Measurements from ENCODE around the gene LINS1.

Gene LINS1

DNA sequence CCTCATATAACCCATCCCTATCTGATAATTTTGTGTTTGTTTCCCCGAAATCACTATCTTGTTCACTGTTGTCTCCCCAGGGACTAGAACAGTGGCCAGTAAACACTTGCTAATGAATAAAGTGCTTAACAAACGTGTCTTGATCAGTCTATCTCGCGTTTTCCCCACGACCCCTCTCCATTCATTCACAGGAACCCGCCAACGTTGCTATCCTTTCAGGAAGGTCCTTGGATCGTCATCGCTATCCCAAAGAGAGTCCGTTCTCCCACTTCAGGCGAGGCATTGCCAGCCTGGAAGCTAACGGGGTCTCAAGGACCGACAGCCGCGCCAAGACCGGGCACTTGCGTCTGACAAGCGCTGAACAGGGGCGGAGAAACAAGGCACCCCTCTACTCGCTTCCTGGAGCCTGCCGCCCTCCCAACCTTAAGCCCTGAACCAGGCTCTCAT is 344 bp downstream of the LINS1 start:
- TF ChIP-seq, protein P1, sequence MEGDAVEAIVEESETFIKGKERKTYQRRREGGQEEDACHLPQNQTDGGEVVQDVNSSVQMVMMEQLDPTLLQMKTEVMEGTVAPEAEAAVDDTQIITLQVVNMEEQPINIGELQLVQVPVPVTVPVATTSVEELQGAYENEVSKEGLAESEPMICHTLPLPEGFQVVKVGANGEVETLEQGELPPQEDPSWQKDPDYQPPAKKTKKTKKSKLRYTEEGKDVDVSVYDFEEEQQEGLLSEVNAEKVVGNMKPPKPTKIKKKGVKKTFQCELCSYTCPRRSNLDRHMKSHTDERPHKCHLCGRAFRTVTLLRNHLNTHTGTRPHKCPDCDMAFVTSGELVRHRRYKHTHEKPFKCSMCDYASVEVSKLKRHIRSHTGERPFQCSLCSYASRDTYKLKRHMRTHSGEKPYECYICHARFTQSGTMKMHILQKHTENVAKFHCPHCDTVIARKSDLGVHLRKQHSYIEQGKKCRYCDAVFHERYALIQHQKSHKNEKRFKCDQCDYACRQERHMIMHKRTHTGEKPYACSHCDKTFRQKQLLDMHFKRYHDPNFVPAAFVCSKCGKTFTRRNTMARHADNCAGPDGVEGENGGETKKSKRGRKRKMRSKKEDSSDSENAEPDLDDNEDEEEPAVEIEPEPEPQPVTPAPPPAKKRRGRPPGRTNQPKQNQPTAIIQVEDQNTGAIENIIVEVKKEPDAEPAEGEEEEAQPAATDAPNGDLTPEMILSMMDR (IDR thresholded peaks at IDR 0.05; ENCODE audit: low read depth, low read length): no peak
- TF ChIP-seq POLR2A (IDR thresholded peaks at IDR 0.05; ENCODE audit: extremely low read depth, insufficient read length) (no peak), MYC (IDR thresholded peaks at IDR 0.05; ENCODE audit: low read depth, low read length) (no peak)
- TF ChIP-seq, protein P2, sequence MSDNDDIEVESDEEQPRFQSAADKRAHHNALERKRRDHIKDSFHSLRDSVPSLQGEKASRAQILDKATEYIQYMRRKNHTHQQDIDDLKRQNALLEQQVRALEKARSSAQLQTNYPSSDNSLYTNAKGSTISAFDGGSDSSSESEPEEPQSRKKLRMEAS (IDR thresholded peaks at IDR 0.05; ENCODE audit: low read depth, low read length): peak; percentile 10; the same call in 1 of the 2 replicates

DNA sequence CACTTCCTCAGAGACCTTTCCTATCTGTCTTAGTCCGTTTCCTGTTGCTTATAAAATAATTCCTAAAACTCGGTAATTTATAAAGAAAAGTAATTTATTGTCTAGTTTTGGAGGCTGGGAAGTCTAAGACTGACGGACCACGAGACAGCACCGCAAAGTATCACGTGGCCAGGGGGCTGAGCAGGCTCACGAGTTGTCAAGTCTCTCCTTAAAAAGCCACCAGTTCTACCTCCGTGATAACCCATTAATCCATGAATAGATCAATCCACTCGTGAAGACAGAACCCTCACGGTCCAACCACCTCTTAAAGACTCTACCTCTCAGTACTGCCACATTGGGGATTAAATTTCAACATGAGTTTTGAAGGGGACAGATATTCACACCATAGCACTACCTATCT is 821 bp downstream of the LINS1 start:
- H3K4me3 ChIP-seq (ENCODE audit: low read depth, low read length): peak overlapping the region; percentile 91
- TF ChIP-seq, protein P2 (IDR thresholded peaks at IDR 0.05; ENCODE audit: low read depth, low read length): peak; percentile 95
- TF ChIP-seq, protein P1 (IDR thresholded peaks at IDR 0.05; ENCODE audit: low read depth, low read length): no peak
- DNase-seq (ENCODE audit: low read depth): peak; percentile 52

More for the DNA sequence above, 344 bp downstream of the LINS1 start:
- peak overlapping the region; percentile 91 for H3K4me3 ChIP-seq (ENCODE audit: low read depth, low read length)
- no peak for DNase-seq (ENCODE audit: low read depth)

DNA sequence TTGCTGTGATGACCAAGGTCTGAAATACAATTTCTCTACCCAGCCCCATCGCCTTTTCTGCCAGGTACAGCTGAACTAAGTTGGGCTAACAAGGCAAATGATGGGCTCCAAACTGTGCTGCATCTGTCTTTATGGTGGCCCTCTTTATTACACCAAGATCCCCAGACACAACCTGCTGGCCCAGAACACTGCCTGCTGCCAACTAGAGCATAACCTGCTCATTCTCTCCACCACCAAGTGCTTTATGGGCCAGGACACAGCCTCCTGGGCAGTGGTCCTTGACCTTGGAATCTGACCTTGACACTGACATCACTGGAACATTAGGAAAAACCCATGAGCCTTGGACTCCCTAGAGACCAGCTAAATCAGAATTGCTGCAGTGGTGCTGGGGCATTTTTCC is 3.3 kb downstream of the LINS1 start:
- no peak for DNase-seq (ENCODE audit: low read depth)
- TF ChIP-seq, protein P1 (IDR thresholded peaks at IDR 0.05; ENCODE audit: low read depth, low read length): no peak
- TF ChIP-seq, protein P2 (IDR thresholded peaks at IDR 0.05; ENCODE audit: low read depth, low read length): no peak
- TF ChIP-seq MYC (IDR thresholded peaks at IDR 0.05; ENCODE audit: low read depth, low read length): no peak
- no peak for TF ChIP-seq POLR2A (IDR thresholded peaks at IDR 0.05; ENCODE audit: extremely low read depth, insufficient read length)
- H3K4me3 ChIP-seq (ENCODE audit: low read depth, low read length): no peak overlapping the region

DNA sequence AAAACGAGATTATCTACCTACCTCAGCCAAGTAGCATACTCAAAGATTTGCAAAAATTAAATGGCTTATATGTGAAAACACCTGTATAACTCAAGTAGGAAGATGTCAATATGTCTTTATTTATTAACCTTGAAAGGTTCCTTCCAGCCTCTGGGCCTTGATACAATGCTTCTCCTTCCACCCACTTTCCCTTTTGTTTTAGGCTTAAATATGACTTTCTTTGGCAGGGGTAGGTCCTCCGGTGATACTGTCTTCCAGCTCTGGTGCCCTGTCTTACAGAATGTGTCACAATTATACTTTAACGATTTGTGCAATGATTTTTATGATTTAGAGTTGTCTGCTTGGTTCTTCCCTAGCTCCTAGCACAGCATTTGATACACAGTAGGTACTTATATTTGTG is 4.1 kb downstream of the LINS1 start:
- TF ChIP-seq POLR2A (IDR thresholded peaks at IDR 0.05; ENCODE audit: extremely low read depth, insufficient read length) (no peak), MYC (IDR thresholded peaks at IDR 0.05; ENCODE audit: low read depth, low read length) (no peak)
- TF ChIP-seq, protein P1 (IDR thresholded peaks at IDR 0.05; ENCODE audit: low read depth, low read length): no peak
- TF ChIP-seq, protein P2 (IDR thresholded peaks at IDR 0.05; ENCODE audit: low read depth, low read length): no peak
- DNase-seq (ENCODE audit: low read depth): no peak

DNA sequence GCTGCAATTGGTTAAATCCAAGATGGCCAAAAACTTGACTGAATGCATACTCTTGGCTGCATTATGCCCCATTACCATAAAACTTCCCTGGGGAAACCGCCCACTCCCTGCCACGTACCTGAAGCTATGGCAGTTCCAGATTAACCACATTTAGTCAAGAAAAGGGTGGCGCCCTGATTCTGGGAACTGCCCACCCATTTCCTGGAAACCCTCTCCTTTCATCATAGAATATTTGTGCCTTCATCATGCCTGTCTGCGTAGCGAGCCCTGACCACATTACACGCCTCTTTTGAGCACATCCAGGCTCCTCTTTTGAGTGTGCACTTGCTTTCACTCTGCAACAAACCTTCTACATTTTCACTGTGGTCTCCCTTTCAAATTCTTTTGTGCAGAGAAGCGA is 5.2 kb downstream of the LINS1 start:
- no peak for DNase-seq (ENCODE audit: low read depth)
- TF ChIP-seq POLR2A (IDR thresholded peaks at IDR 0.05; ENCODE audit: extremely low read depth, insufficient read length): no peak
- TF ChIP-seq, protein P1 (IDR thresholded peaks at IDR 0.05; ENCODE audit: low read depth, low read length): no peak
- TF ChIP-seq MYC (IDR thresholded peaks at IDR 0.05; ENCODE audit: low read depth, low read length): no peak
- TF ChIP-seq, protein P2 (IDR thresholded peaks at IDR 0.05; ENCODE audit: low read depth, low read length): no peak
- H3K4me3 ChIP-seq (ENCODE audit: low read depth, low read length): no peak overlapping the region

More for the DNA sequence above, 4.1 kb downstream of the LINS1 start:
- no peak overlapping the region for H3K4me3 ChIP-seq (ENCODE audit: low read depth, low read length)

DNA sequence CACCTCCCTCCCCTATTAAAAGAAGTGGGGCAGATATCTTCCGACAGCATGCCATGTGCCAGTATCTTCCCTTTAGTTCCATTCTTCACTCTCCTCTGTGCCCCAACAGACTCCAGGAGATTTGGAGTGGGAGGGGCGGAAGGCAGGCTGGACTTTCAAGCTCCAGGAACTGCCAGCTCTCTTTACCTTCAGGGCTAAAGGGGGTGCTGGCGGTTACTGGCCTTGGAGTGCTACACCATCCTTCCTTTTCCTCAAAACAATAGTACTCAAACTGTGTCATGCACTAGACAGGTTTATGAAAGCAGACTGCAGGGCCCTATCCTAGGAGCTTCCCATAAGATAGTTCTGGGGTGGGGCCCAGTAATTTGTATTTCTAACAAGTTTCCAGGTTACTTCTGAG is 6.0 kb downstream of the LINS1 start:
- H3K4me3 ChIP-seq (ENCODE audit: low read depth, low read length): no peak overlapping the region
- no peak for DNase-seq (ENCODE audit: low read depth)
- TF ChIP-seq, protein P2 (IDR thresholded peaks at IDR 0.05; ENCODE audit: low read depth, low read length): no peak
- TF ChIP-seq POLR2A (IDR thresholded peaks at IDR 0.05; ENCODE audit: extremely low read depth, insufficient read length) (no peak), MYC (IDR thresholded peaks at IDR 0.05; ENCODE audit: low read depth, low read length) (no peak)
- TF ChIP-seq, protein P1 (IDR thresholded peaks at IDR 0.05; ENCODE audit: low read depth, low read length): no peak
